ENCODE measurements around the gene TAL2. TPM values are rescaled to one million over a fixed set of nuclear protein-coding genes. Genes with fewer than 3 reads are reported as not detected.

TAL2 gene
- total RNA-seq (13.9 TPM), polyA plus RNA-seq (ENCODE audit: insufficient read depth in 1 of 8, insufficient read length in 8 of 8, low replicate concordance in 1 of 8) (10 to 100 TPM in 7 of 8 donors, 1 to 10 TPM in 1; 8.5 to 27.8 (median 18.9) TPM)
- long read RNA-seq, donor 1, partial matches to known transcripts = 0 of 2 reads
- long read RNA-seq, donor 1, other reads (novel, unspliced or antisense) = 0 of 2 reads
- long read RNA-seq, donor 2 = 0 reads
- long read RNA-seq, donor 3, partial matches to known transcripts = 0 of 3 reads
- long read RNA-seq, donor 3, other reads (novel, unspliced or antisense) = 0 of 3 reads
- long read RNA-seq, donor 4, partial matches to known transcripts = 0 of 2 reads
- long read RNA-seq, donor 4, other reads (novel, unspliced or antisense) = 0 of 2 reads
- long read RNA-seq, donor 5, transcript TAL2-201 (1 exons, 656 nt) = major isoform, 6 of 6 reads
- long read RNA-seq, donor 5, partial matches to known transcripts = 0 of 6 reads
- long read RNA-seq, donor 5, other reads (novel, unspliced or antisense) = 0 of 6 reads
- long read RNA-seq, donor 6, transcript TAL2-201 (1 exons, 656 nt) = major isoform, 5 of 5 reads
- long read RNA-seq, donor 6, partial matches to known transcripts = 0 of 5 reads
- long read RNA-seq, donor 6, other reads (novel, unspliced or antisense) = 0 of 5 reads
- long read RNA-seq, donor 7, partial matches to known transcripts = 0 of 1 reads
- long read RNA-seq, donor 7, other reads (novel, unspliced or antisense) = 0 of 1 reads
- long read RNA-seq, donor 8, partial matches to known transcripts = 0 of 2 reads
- long read RNA-seq, donor 8, other reads (novel, unspliced or antisense) = 0 of 2 reads
- long read RNA-seq, donor 9 = 0 reads
- long read RNA-seq, donor 10, transcript TAL2-201 (1 exons, 656 nt) = major isoform, 10 of 10 reads
- long read RNA-seq, donor 10, partial matches to known transcripts = 0 of 10 reads
- long read RNA-seq, donor 10, other reads (novel, unspliced or antisense) = 0 of 10 reads
- long read RNA-seq, donor 11, partial matches to known transcripts = 0 of 1 reads
- long read RNA-seq, donor 11, other reads (novel, unspliced or antisense) = 0 of 1 reads

DNA sequence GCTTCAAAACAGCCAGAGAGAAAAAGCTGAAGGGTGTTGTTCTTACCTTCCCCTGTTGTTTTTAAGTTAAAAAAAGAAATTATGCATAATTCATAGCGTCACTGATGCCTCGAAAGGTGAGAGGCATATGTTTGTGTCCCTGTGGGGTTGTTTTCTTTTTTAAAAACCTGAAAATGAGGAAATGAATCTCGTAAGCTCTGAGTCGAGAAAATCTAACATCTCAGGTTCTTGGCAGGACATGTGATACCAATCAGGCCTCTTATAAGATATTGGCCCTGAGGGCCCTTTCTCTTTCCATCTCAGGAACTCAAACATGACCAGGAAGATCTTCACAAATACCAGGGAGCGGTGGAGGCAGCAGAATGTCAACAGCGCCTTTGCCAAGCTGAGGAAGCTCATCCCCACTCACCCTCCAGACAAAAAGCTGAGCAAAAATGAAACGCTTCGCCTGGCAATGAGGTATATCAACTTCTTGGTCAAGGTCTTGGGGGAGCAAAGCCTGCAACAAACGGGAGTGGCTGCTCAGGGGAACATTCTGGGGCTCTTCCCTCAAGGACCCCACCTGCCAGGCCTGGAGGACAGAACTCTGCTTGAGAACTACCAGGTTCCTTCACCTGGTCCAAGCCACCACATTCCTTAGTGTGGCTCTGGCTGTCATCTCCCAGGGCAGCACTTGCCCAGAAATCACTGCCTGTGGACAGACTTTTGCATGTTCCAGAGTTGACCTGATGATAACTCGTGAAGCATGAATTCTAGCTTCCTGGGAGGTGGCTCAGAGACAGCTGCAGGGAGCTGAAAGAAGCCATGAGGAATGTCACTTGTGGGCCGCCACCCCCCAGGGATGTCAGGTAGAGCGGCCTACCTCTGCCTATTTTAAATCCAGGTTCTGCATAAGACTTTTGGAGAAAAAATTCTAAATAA lies at the start of gene TAL2:
TAL2 (plus strand) TSS at position 274 of the 921 bp plus-strand sequence; CDS start at position 314, 40 bp downstream.
- WGBS (ENCODE audit: insufficient coverage) = no CpG with 5 or more reads among the region's 12 CpGs
- Histone ChIP-seq H3K9me3 (replicated peaks; ENCODE audit: control insufficient read depth, low read depth, low read length) (no peaks in the 10 kb centered on the region), H3K4me1 (ENCODE audit: control insufficient read depth, insufficient read depth, low read length) (no peaks in the 10 kb centered on the region), H3K27ac (ENCODE audit: low read length) (no peak within 1 kb of the TSS), H3K27me3 (ENCODE audit: control insufficient read depth, insufficient read depth, low read length) (no peaks in the 10 kb centered on the region), H3K36me3 (ENCODE audit: control insufficient read depth, insufficient read depth, low read length) (peaks cover 2% of the 10 kb centered on the region), H3K4me3 (ENCODE audit: low read length) (no peak within 1 kb of the TSS)
- DNase-seq = no peak

DNA sequence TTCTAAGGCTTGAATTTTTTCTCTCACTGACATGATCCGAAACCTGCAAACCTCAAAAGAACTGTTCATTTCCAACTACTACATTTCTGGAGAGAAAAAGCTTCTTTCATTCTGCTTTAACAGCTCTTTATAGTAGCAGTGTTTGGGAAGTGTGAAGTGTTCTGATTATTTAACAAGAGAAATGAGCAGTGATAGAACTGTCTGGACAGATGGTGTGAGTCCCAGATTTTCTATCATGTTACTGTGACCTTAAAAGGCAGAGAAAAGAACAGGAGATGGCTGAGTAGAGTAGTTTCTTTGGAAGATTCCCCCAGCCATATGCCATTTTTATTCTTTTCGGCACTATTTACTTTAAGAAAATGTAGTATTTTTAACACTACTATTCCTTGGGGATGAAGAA lies 41.3 kb upstream of the TAL2 start:
- Histone ChIP-seq H3K4me1 (ENCODE audit: control insufficient read depth, insufficient read depth, low read length) (no peaks in the 10 kb centered on the region), H3K4me3 (ENCODE audit: low read length) (no peak overlapping the region), H3K27ac (ENCODE audit: low read length) (no peak overlapping the region), H3K27me3 (ENCODE audit: control insufficient read depth, insufficient read depth, low read length) (no peaks in the 10 kb centered on the region), H3K9me3 (replicated peaks; ENCODE audit: control insufficient read depth, low read depth, low read length) (no peaks in the 10 kb centered on the region), H3K36me3 (ENCODE audit: control insufficient read depth, insufficient read depth, low read length) (no peaks in the 10 kb centered on the region)
- no CpG with 5 or more reads among the region's 2 CpGs for WGBS (ENCODE audit: insufficient coverage)
- no peak for DNase-seq

DNA sequence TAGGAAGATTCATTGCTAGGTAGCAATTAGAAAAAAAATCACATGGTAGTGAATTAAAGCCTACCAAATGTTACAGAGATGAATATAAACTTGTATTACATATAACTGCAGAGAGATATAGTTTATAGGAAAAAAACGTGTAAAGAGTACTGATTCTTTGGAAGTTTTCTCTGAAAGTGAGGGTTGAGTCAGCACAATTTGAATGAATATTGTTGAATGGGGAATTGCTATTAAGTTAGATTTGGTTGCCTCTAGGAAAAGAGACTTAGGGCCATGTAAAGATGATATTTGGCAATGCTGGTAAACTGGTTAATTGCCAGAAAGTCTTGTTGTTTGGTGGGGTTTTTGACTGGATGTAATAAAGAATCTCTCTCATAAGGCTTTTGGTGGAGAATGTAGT lies 37.2 kb upstream of the TAL2 start:
- Histone ChIP-seq H3K27me3 (ENCODE audit: control insufficient read depth, insufficient read depth, low read length) (no peaks in the 10 kb centered on the region), H3K4me3 (ENCODE audit: low read length) (no peak overlapping the region), H3K27ac (ENCODE audit: low read length) (no peak overlapping the region), H3K4me1 (ENCODE audit: control insufficient read depth, insufficient read depth, low read length) (no peaks in the 10 kb centered on the region), H3K36me3 (ENCODE audit: control insufficient read depth, insufficient read depth, low read length) (no peaks in the 10 kb centered on the region), H3K9me3 (replicated peaks; ENCODE audit: control insufficient read depth, low read depth, low read length) (no peaks in the 10 kb centered on the region)
- 25% methylated on average over 1 of the region's 1 CpG for WGBS (ENCODE audit: insufficient coverage)
- DNase-seq = no peak

DNA sequence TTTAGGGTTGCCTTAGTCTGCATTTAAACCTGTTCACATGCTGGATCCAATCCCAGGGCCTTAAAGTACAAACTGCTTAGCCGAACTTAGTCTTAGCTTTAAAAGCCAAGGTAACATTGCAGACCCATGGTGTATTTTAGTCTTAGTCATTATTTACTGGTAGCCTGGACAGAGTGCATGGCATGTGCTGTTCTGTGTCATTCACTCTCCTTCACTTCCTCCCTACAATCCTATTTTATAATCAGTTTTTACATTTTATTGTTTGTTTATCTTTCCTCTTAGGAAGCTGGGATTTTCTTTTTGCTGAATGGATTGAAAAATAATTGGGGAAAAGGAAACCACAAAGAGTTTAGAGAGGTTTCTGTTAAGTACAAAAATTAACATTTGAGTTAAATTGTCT lies 29.4 kb upstream of the TAL2 start:
- WGBS (ENCODE audit: insufficient coverage) = 50% methylated on average over 1 of the region's 1 CpG
- H3K9me3 ChIP-seq (replicated peaks; ENCODE audit: control insufficient read depth, low read depth, low read length) = no peaks in the 10 kb centered on the region
- peaks cover 3% of the 10 kb centered on the region for H3K36me3 ChIP-seq (ENCODE audit: control insufficient read depth, insufficient read depth, low read length)
- peak overlapping the region; percentile 44 for H3K27ac ChIP-seq (ENCODE audit: low read length)
- no peak for DNase-seq
- H3K27me3 ChIP-seq (ENCODE audit: control insufficient read depth, insufficient read depth, low read length) = no peaks in the 10 kb centered on the region
- no peaks in the 10 kb centered on the region for H3K4me1 ChIP-seq (ENCODE audit: control insufficient read depth, insufficient read depth, low read length)
- H3K4me3 ChIP-seq (ENCODE audit: low read length) = no peak overlapping the region

DNA sequence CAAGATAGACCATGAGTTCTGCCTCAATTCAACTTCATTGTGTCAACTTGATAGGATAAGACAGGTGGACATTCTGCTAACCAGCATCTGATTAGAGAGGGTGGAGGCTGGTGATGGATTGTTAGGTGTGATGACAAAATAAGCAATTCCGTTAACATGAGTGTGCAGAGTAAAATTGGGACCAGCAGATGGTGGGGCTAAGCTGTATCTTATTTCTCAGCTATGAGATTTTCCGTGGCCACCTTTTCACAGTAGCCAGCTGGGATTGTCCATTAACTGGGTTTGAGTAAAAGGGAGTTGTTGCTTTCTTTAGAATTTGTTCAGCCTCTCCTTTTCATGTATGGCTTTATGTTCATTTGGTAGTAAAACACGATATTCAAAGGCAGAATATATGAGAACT lies 28.8 kb upstream of the TAL2 start:
- Histone ChIP-seq H3K27ac (ENCODE audit: low read length) (peak overlapping the region; percentile 76), H3K4me3 (ENCODE audit: low read length) (no peak overlapping the region), H3K27me3 (ENCODE audit: control insufficient read depth, insufficient read depth, low read length) (no peaks in the 10 kb centered on the region), H3K4me1 (ENCODE audit: control insufficient read depth, insufficient read depth, low read length) (no peaks in the 10 kb centered on the region), H3K9me3 (replicated peaks; ENCODE audit: control insufficient read depth, low read depth, low read length) (no peaks in the 10 kb centered on the region), H3K36me3 (ENCODE audit: control insufficient read depth, insufficient read depth, low read length) (peaks cover 6% of the 10 kb centered on the region)
- peak; percentile 64 for DNase-seq
- 50% methylated on average over 1 of the region's 3 CpGs for WGBS (ENCODE audit: insufficient coverage)

DNA sequence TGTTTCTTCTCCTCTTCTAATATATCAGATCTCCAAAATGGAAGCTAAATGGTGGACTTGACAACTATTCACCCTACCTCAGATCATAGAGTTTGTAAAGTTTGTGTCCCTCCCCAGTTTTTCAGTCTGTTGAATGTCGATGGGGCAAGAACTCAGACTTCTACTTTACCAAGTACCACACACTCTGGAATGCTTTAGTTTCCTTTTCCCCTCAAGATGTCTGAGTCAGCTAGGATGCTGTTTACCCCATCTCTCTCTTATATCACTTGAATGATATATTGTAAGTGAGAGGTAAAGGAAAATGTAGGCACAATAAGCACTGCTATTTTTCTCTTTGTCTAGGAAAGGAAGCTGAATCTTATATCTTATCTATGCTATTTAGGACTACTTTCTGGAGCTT lies 25.9 kb upstream of the TAL2 start:
- no CpG with 5 or more reads among the region's 1 CpG for WGBS (ENCODE audit: insufficient coverage)
- H3K4me1 ChIP-seq (ENCODE audit: control insufficient read depth, insufficient read depth, low read length) = no peaks in the 10 kb centered on the region
- peaks cover 8% of the 10 kb centered on the region for H3K36me3 ChIP-seq (ENCODE audit: control insufficient read depth, insufficient read depth, low read length)
- H3K9me3 ChIP-seq (replicated peaks; ENCODE audit: control insufficient read depth, low read depth, low read length) = no peaks in the 10 kb centered on the region
- no peak for DNase-seq
- H3K27me3 ChIP-seq (ENCODE audit: control insufficient read depth, insufficient read depth, low read length) = no peaks in the 10 kb centered on the region
- H3K27ac ChIP-seq (ENCODE audit: low read length) = no peak overlapping the region
- H3K4me3 ChIP-seq (ENCODE audit: low read length) = no peak overlapping the region

DNA sequence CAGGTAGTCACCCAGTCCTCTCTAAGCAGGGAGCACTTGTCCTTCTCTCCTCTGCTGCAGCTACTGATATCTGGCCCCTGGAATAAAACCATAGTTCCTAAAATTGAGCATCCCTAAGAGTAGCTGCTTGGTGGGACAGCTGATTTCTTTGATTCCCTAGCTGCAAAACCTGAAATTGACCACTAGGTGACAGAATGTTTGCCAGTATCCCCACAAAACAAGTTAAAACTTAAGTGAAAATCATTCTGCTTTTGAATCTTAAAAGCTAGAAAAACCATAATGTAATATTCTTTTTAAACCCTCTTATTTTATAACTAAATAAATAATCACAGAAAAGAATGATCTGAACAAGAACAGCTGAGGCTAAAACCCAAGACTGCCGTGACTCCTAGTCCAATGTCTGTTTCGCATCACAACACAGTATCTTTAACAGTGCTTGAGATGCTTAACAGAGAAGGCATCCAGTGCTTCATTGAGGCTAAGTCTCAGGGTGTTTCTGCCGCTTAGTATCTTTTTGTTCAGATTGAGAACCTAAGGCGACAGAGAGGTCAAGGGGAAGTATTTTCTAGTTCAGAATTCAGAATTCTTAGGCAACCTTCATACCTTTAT lies 24.4 kb upstream of the TAL2 start:
- no peaks in the 10 kb centered on the region for H3K4me1 ChIP-seq (ENCODE audit: control insufficient read depth, insufficient read depth, low read length)
- H3K27me3 ChIP-seq (ENCODE audit: control insufficient read depth, insufficient read depth, low read length) = no peaks in the 10 kb centered on the region
- H3K27ac ChIP-seq (ENCODE audit: low read length) = no peak overlapping the region
- no peak overlapping the region for H3K4me3 ChIP-seq (ENCODE audit: low read length)
- peaks cover 8% of the 10 kb centered on the region for H3K36me3 ChIP-seq (ENCODE audit: control insufficient read depth, insufficient read depth, low read length)
- H3K9me3 ChIP-seq (replicated peaks; ENCODE audit: control insufficient read depth, low read depth, low read length) = peaks cover 6% of the 10 kb centered on the region
- WGBS (ENCODE audit: insufficient coverage) = no CpG with 5 or more reads among the region's 4 CpGs
- no peak for DNase-seq

DNA sequence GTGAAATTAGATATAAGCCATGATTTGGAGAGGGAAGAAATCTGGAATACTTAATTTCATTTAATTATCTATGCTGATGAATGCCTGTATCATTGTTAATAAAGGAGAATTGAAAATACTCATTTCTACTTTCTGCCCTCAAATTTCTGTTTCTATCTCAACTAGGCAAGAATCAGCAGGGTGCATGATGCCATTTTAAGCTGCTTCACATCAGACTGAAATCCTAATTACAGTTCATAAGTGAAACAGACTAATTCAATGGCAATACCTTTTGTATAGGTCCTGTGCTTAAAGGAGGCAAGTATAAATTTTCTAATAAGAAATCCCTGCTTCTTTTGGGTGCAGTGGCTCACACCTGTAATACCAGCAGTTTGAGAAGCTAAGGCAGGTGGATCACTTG lies 22.3 kb upstream of the TAL2 start:
- peaks cover 6% of the 10 kb centered on the region for H3K9me3 ChIP-seq (replicated peaks; ENCODE audit: control insufficient read depth, low read depth, low read length)
- H3K27ac ChIP-seq (ENCODE audit: low read length) = no peak overlapping the region
- H3K4me1 ChIP-seq (ENCODE audit: control insufficient read depth, insufficient read depth, low read length) = no peaks in the 10 kb centered on the region
- DNase-seq = no peak
- H3K36me3 ChIP-seq (ENCODE audit: control insufficient read depth, insufficient read depth, low read length) = peaks cover 7% of the 10 kb centered on the region
- H3K27me3 ChIP-seq (ENCODE audit: control insufficient read depth, insufficient read depth, low read length) = no peaks in the 10 kb centered on the region
- H3K4me3 ChIP-seq (ENCODE audit: low read length) = no peak overlapping the region

DNA sequence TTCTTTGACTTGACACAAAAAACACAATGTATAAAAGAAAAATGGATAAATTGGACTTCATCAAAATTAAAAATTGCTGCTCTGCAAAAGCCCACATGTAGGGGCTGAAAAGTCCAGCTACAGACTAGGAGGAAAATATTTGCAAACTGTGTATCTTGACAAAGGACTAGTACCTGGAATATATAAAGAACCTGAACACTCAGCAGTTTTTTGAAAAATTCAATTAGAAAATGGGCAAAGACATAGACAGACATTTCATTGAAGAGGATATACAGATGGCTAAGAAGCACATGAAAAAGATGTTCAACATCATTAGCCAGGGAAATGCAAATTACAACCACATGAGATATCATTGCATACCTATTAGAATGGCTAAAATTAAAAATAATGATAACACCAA lies 18.5 kb upstream of the TAL2 start:
- Histone ChIP-seq H3K27ac (ENCODE audit: low read length) (no peak overlapping the region), H3K9me3 (replicated peaks; ENCODE audit: control insufficient read depth, low read depth, low read length) (peaks cover 6% of the 10 kb centered on the region), H3K4me3 (ENCODE audit: low read length) (no peak overlapping the region), H3K27me3 (ENCODE audit: control insufficient read depth, insufficient read depth, low read length) (no peaks in the 10 kb centered on the region), H3K4me1 (ENCODE audit: control insufficient read depth, insufficient read depth, low read length) (peaks cover 8% of the 10 kb centered on the region), H3K36me3 (ENCODE audit: control insufficient read depth, insufficient read depth, low read length) (peaks cover 2% of the 10 kb centered on the region)
- DNase-seq = no peak
